ENCODE data around the gene TMEM178B.

DNA sequence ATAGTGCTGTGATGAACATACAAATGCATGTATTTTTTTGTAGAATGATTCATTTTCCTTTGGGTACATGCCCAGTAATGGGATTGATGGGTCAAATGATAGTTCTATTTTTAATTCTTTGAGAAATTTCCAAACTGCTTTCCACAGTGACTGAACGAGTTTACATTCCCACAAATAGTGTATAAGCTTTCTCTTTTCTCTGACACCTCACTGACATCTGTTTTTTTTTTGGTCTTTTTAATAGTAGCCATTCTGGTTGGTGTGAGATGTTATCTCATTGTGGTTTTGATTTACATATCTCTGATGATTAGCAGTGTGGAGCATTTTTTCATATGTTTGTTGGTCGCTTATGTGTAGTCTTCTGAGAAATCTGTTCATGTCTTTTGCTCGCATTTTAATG lies 282.3 kb downstream of the TMEM178B start:
- TF ChIP-seq SP1 (IDR thresholded peaks at IDR 0.05; ENCODE audit: low read depth, low read length) = no peak
- no peak for TF ChIP-seq EZH2 (IDR thresholded peaks at IDR 0.05; ENCODE audit: borderline replicate concordance, control insufficient read depth, low read depth, low read length)
- TF ChIP-seq MTA2 (IDR thresholded peaks at IDR 0.05; ENCODE audit: low read depth) = no peak
- no peak for TF ChIP-seq NR2C2 (IDR thresholded peaks at IDR 0.05; ENCODE audit: borderline replicate concordance, control insufficient read depth, insufficient read length, low read depth)
- TF ChIP-seq, protein P1, sequence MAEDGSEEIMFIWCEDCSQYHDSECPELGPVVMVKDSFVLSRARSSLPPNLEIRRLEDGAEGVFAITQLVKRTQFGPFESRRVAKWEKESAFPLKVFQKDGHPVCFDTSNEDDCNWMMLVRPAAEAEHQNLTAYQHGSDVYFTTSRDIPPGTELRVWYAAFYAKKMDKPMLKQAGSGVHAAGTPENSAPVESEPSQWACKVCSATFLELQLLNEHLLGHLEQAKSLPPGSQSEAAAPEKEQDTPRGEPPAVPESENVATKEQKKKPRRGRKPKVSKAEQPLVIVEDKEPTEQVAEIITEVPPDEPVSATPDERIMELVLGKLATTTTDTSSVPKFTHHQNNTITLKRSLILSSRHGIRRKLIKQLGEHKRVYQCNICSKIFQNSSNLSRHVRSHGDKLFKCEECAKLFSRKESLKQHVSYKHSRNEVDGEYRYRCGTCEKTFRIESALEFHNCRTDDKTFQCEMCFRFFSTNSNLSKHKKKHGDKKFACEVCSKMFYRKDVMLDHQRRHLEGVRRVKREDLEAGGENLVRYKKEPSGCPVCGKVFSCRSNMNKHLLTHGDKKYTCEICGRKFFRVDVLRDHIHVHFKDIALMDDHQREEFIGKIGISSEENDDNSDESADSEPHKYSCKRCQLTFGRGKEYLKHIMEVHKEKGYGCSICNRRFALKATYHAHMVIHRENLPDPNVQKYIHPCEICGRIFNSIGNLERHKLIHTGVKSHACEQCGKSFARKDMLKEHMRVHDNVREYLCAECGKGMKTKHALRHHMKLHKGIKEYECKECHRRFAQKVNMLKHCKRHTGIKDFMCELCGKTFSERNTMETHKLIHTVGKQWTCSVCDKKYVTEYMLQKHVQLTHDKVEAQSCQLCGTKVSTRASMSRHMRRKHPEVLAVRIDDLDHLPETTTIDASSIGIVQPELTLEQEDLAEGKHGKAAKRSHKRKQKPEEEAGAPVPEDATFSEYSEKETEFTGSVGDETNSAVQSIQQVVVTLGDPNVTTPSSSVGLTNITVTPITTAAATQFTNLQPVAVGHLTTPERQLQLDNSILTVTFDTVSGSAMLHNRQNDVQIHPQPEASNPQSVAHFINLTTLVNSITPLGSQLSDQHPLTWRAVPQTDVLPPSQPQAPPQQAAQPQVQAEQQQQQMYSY (CRISPR knock-in tag; IDR thresholded peaks at IDR 0.05) = no peak
- TF ChIP-seq, protein P2, sequence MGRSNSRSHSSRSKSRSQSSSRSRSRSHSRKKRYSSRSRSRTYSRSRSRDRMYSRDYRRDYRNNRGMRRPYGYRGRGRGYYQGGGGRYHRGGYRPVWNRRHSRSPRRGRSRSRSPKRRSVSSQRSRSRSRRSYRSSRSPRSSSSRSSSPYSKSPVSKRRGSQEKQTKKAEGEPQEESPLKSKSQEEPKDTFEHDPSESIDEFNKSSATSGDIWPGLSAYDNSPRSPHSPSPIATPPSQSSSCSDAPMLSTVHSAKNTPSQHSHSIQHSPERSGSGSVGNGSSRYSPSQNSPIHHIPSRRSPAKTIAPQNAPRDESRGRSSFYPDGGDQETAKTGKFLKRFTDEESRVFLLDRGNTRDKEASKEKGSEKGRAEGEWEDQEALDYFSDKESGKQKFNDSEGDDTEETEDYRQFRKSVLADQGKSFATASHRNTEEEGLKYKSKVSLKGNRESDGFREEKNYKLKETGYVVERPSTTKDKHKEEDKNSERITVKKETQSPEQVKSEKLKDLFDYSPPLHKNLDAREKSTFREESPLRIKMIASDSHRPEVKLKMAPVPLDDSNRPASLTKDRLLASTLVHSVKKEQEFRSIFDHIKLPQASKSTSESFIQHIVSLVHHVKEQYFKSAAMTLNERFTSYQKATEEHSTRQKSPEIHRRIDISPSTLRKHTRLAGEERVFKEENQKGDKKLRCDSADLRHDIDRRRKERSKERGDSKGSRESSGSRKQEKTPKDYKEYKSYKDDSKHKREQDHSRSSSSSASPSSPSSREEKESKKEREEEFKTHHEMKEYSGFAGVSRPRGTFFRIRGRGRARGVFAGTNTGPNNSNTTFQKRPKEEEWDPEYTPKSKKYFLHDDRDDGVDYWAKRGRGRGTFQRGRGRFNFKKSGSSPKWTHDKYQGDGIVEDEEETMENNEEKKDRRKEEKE (IDR thresholded peaks at IDR 0.05) = no peak
- TF ChIP-seq BACH1 (IDR thresholded peaks at IDR 0.05; ENCODE audit: borderline replicate concordance) = no peak

Measured in GM12878 (cell line).